ENCODE measurements around the gene FSD1L. TPM values are rescaled to one million over a fixed set of nuclear protein-coding genes. Genes with fewer than 3 reads are reported as not detected.

The FSD1L gene
- total and polyA plus RNA-seq, 2 of the 13 experiments (the other 11 are each of a cell fraction or from before 2014, with no cell fraction given): 4.1 to 5.1 TPM

DNA sequence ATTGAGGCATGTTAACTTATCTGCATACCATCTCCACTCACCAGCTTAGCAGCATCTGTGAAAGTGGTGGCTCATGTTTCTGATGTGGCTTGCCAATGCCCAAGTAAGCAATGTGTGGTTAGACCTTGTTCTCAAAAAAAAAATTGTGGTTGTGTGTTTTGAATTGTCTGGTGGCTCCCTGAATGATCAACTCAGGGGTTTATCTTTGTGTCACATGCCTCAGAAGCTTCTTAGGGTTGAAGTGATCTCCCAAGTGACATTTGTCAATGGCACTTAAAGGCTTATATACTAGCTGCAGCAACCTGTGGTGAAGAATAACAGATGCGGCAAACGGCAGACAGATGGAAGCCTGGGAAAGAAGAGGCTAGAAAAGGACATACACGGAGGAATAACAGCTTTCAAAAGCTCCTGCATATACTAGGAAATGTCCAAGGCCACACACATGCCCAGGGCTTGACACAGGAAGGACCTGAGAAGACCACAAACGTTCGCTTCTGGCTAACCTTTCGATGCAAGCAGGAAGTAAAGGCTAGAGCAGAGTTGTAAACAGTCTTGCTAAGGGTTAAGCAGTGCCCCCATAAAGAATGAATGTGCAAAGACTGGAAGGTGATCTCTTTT, 42.2 kb upstream of the FSD1L start (continued):
- TF ChIP-seq, protein P1, sequence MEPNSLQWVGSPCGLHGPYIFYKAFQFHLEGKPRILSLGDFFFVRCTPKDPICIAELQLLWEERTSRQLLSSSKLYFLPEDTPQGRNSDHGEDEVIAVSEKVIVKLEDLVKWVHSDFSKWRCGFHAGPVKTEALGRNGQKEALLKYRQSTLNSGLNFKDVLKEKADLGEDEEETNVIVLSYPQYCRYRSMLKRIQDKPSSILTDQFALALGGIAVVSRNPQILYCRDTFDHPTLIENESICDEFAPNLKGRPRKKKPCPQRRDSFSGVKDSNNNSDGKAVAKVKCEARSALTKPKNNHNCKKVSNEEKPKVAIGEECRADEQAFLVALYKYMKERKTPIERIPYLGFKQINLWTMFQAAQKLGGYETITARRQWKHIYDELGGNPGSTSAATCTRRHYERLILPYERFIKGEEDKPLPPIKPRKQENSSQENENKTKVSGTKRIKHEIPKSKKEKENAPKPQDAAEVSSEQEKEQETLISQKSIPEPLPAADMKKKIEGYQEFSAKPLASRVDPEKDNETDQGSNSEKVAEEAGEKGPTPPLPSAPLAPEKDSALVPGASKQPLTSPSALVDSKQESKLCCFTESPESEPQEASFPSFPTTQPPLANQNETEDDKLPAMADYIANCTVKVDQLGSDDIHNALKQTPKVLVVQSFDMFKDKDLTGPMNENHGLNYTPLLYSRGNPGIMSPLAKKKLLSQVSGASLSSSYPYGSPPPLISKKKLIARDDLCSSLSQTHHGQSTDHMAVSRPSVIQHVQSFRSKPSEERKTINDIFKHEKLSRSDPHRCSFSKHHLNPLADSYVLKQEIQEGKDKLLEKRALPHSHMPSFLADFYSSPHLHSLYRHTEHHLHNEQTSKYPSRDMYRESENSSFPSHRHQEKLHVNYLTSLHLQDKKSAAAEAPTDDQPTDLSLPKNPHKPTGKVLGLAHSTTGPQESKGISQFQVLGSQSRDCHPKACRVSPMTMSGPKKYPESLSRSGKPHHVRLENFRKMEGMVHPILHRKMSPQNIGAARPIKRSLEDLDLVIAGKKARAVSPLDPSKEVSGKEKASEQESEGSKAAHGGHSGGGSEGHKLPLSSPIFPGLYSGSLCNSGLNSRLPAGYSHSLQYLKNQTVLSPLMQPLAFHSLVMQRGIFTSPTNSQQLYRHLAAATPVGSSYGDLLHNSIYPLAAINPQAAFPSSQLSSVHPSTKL (CRISPR knock-in tag; IDR thresholded peaks at IDR 0.05): 0 out of 2 replicates have a peak, but pooled peaks have one; percentile 23
- TF ChIP-seq TEAD3 (CRISPR knock-in tag; optimal IDR thresholded peaks at IDR 0.05; ENCODE audit: borderline replicate concordance) (peak; percentile 3), HMG20A (CRISPR knock-in tag; IDR thresholded peaks at IDR 0.05; ENCODE audit: borderline replicate concordance) (peak; percentile 27; the same call in 1 of the 2 replicates), SKI (IDR thresholded peaks at IDR 0.05; ENCODE audit: partially characterized antibody) (no peak), EZH2 (conservative IDR thresholded peaks at IDR 0.05; ENCODE audit: low read depth, low read length) (no peak), ZSCAN31 (CRISPR knock-in tag; IDR thresholded peaks at IDR 0.05; ENCODE audit: low read depth) (no peak), ETV5 (CRISPR knock-in tag; IDR thresholded peaks at IDR 0.05; ENCODE audit: borderline replicate concordance) (peak; percentile 19; the same call in 1 of the 2 replicates), GABPA (IDR thresholded peaks at IDR 0.05; ENCODE audit: low read depth, low read length) (no peak), GABPA (CRISPR knock-in tag; IDR thresholded peaks at IDR 0.05; ENCODE audit: low read depth) (0 out of 2 replicates have a peak, but pooled peaks have one; percentile 36), ZNF652 (CRISPR knock-in tag; IDR thresholded peaks at IDR 0.05; ENCODE audit: borderline replicate concordance, low read depth) (peak; percentile 72)
- TF ChIP-seq, protein P2, sequence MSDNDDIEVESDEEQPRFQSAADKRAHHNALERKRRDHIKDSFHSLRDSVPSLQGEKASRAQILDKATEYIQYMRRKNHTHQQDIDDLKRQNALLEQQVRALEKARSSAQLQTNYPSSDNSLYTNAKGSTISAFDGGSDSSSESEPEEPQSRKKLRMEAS (IDR thresholded peaks at IDR 0.05): peak; percentile 29; the same call in 1 of the 2 replicates

Measured in HepG2 (cell line).